T47D (cell line): ENCODE results near the gene SETD4.

Source experiments
- DNase-seq, 2 experiments: peaks; one replicate each; pipeline versions ENCODE4 v3.0.0 to v3.0.0-alpha.2; 2011 to 2012; ENCODE audit warnings: low read depth in 1 of 2, low spot score in 1 of 2
- JUND ChIP-seq: IDR thresholded peaks from 2 replicates; pipeline ENCODE4 v1.6.1; 2012; ENCODE audit warnings: low read depth
- in situ Hi-C: cut with HindIII; loops from 2 replicates; pipeline ENCODE4 v1.10.0; 2016; ENCODE audit warnings: low sequenced_read_pairs, low pct_unique_long_range_greater_than_20kb

Gene SETD4

DNA sequence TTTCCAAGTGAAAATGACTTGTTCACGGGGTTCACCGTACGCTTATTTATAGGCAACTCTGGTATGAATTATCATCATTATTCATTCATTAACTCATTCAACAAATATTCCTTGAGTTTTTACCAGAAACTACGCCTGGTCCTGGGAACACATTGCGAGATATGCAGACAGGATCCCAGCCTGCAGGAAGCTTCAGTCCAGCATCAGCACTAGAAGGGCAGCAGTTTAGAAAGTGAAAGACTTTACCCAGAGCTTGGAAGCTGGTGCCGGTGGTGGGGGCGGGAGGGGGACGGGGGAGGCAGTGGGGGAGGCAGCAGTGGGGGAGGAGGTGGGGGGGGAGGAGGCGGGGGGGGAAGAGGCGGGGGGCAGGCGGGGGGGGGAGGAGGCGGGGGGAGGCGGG lies 55.9 kb downstream of the SETD4 start:
- no peak for TF ChIP-seq JUND
- in situ Hi-C loops, result no loop called here
- DNase-seq, result no peak

DNA sequence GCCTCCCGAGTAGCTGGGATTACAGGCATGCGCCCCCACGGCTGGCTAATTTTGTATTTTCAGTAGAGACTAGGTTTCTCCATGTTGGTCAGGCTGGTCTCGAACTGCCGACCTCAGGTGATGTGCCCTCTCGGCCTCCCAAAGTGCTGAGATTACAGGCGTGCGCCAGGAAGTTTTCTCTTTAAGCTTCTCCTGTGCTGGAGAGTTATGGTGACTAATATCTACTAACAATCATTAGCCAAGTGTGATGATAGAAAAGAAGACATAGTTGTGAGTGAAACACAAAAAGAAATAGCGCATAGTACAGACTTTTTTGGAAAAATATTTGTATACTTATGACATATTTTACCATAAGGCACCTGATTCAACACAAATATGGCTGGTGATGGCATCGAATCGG lies 56.5 kb downstream of the SETD4 start:
- TF ChIP-seq JUND, result no peak
- in situ Hi-C loops, result no loop called here
- no peak for DNase-seq

DNA sequence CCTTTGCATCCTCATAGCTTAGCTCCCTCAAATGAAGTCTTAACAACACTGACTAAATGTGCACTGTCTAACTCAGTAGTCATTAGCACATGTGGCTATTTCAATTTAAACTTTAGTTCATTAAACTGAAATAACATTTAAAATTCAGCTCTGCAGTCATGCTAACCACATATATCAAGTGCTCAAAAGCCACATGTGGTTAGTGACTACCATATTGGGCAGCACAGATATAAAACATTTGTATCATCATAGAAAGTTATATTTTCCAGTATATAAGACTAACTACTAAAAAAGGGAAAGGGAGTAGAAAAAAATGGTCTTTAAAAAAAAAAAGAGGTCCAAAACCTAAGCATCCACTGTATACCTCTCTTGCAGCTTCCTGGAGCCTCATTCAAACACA lies 64.1 kb downstream of the SETD4 start:
- in situ Hi-C loops, result no loop called here
- no peak for TF ChIP-seq JUND
- DNase-seq, result no peak

DNA sequence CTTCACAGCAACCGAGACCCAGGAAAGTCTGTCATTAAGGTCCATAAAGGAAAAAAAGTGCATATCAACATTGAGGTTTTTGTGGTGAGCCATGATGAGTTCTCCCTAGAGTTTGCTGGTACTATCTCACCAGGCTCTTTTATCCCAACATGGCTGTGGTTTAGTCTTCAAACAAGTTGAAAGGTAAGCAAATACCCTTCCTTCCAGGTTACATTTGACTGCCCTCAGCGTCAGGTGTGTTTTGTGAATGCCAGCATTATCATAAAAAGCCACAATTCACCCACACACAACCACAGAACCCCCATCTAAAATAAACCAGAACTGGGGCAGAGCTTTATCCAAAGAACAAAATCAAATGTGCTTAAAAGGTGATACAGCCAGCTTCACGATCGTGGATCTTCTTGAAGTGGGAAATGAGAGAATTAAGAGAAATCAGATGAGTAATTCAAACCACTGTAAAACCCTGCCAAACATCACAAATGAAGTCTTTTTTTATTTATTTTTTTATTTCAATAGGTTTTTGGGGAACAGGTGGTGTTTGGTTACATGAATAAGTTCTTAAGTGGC lies 64.7 kb downstream of the SETD4 start:
- no peak for TF ChIP-seq JUND
- in situ Hi-C loops, result no loop called here
- peak in 1 of 2 experiments; percentile 61 for DNase-seq

DNA sequence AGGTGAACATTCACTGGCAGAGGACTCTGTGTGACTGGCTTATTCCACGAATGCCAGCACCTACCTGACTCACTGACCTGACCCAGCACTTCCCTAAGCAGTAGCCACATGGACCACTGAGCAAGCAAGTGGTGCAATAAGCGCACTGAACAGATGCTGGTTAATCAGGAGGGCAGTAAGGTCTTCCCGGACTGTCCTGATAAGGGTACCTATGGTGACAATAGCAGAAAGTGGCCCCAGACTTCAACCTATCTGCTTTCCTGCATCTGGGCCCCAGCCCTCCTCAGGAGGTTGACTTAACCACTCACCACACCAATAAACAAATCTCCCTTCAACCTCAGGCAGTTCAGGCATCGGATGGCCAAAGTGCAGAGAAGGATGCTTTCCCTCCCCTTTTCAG lies 65.7 kb downstream of the SETD4 start:
- in situ Hi-C loops, result no loop called here
- no peak for DNase-seq
- TF ChIP-seq JUND, result no peak

DNA sequence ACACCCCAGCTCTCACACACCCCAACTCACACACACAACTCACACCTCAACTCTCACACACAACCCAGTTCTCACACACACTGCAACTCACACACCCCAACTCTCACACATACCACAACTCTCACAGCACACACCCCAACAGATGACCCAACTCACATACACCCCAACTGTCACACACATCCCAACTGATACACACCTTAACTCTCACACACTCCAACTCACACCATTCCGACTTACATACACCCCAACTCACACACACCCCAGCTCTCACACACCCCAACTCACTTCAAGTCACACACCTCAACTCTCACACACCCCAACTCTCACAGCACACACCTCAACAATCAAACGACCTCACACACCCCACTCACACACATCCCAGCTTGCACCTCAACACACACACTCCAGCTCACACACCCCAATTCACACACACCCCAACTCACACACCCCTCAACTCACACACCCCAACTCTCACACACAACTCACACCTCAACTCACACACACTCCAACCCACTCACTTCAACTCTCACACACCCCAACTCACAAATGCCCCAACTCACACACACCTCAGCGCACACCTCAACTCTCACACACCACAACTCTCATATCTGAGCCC lies 66.3 kb downstream of the SETD4 start:
- in situ Hi-C loops, result no loop called here

DNA sequence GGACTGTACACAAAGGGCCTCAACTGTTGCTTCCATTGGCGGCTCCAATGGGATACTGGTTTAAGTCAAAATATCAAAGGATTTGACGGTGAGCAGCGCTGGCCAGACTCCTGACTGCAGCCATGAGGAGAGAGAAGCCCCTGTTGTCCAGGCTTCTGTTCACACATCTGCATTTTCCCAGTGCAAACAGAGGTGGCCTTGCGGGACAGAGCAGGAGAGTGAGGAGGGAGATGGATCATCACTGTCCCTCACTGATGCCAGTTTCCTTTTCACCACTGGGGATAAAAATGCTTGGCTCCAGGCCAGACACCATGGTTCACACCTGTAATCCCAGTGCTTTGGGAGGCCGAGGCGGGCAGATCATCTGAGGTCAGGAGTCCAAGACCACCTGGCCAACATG lies 69.2 kb downstream of the SETD4 start:
- TF ChIP-seq JUND, result no peak
- DNase-seq, result no peak
- in situ Hi-C loops, result no loop called here

More for the DNA sequence above, 66.3 kb downstream of the SETD4 start:
- TF ChIP-seq JUND, result no peak
- no peak for DNase-seq

DNA sequence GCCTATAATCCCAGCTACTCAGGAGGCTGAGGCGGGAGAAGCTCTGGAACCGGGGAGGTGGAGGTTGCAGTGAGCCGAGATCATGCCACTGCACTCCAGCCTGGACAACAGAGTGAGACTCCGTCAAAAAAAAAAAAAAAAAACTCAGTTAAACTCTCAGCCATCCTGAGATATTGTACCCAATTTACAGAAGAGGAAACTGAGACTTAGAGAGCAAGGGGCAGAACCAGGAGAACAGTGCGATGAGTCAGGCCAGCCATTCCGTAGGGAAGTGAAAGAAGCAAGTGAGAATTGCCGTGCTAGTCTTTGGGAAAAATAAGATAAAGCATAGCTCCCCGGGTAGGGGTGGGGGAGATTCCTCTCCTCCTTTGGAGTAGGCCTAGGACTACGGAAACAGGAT lies 69.7 kb downstream of the SETD4 start:
- no peak for TF ChIP-seq JUND
- in situ Hi-C loops, result no loop called here
- DNase-seq, result no peak

DNA sequence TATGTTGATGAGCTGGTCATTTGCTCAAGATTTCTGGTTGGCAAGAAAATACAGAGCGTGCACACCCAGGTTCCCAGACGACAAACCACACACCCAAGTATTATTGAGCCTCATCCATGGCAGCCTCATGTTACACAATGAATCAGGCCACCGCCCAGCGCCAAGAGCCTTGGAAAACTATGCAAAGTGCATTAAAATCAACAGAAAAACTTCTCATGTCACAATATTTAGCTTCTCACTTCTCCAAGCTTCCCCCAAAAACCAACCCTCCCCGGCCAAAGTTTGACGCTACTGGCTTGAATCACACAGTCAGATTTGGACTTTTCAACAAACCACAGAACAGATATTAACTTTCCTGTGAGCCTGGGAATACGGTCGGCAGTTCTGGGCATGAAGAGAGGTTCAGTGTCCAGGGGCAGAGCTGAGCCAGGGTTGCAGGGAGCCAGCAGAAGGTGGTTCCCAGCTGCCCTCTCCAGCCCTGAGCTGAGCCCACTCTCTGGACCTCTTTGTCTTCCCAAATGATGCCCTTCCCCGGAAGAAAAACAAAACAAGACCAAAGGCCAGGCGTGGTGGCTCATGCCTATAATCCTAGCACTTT lies 71.1 kb downstream of the SETD4 start:
- in situ Hi-C loops, result no loop called here
- no peak for DNase-seq
- no peak for TF ChIP-seq JUND

DNA sequence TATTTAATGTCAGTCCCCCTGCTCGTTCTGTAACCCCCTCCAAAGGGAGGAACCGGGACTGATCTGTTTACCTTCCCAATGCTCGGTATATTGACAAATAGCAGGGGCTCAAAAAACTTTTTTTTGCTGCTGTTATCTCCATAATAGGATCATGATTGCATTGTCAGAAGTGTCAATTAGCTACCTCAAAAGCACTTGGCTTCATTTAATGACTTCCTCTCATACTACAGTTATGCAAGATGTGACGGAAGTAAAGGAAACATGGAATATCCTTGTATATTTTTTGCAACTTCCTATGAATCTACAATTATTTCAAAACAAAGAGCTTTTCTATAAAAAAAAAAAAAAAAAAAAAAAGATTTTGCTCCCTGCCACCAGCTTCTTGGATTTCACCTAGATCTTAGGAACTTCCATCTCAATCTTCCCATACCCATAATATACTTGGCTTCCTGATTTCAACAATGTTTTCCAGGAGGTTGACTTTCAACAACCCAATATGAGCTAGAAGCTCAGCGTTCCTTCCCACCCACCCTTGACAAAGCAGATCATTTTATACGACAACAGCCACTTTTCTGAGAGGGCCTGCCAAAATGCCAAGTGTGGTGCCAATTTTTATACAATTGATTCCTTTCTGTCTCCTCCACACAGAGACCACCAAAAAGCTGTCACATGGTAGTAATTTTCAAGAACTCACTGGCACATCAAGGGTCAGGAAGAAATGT lies 71.7 kb downstream of the SETD4 start:
- in situ Hi-C loops, result no loop called here
- DNase-seq, result no peak
- no peak for TF ChIP-seq JUND

DNA sequence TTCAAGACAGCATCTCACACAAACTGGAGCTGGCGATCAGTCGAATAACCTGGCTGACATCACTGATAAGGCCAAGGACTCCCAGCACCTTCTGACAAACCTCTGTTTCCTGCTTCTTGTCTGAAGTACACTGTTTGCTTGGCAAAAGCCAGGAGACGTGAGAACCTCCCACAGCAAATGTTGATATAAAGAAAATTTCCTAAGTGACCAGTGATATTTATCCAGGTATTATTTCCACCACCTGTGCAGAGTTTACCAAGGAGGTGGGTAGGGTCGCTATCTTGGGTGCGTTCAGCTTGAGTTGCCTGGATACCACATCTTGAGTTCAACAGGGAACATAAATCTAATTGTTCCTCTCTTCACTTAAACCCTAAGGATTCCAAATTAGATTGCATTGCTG lies 72.9 kb downstream of the SETD4 start:
- TF ChIP-seq JUND, result no peak
- in situ Hi-C loops, result no loop called here
- no peak for DNase-seq

DNA sequence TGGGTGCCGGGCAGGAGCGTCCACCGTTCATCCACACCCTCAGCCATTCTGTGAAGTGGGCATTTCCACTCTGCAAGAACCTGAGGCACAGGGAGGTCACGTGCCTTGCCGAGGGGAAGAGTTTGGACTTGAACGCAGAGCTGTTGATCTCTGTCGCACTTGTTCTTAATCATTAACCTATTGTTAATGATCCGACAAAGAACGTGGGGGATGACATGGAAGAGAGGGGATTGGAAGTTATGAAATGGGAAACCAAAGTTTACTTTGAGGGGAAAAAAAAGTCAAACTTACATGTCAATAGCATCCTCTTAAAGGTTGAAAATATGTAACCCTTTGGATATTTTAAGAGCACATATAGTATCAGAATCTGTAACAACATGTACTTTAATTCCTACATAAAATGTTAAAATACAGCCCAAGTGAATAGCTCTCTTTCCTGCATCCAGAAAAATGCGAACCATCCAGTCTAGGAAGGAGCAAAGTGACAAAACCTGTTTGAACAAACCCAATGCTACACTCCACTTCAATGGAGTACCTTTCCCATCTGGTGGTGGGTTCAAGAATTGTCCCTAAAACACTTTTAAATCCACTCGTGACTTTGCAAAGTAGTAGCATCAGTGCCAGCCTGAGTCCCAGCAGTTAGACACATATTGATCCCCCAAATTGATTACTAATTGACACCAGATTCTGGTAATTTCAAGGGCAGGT lies 75.5 kb downstream of the SETD4 start:
- DNase-seq, result peak; percentile 37 to 87
- in situ Hi-C loops, result no loop called here
- no peak for TF ChIP-seq JUND
